Activated CD8-positive, alpha-beta T cell treated with anti-CD3 and anti-CD28 coated beads for 36 hours (primary cell): ENCODE data around the gene HELZ. TPM values are rescaled to one million over a fixed set of nuclear protein-coding genes. Genes with fewer than 3 reads are reported as not detected.

ENCODE experiments used
- ATAC-seq: fragments of 200-7000 bp; cut with Tn5 transposase; one replicate; pipeline ENCODE4 v1.10.0; 2021; ENCODE audit warnings: mild to moderate bottlenecking, moderate library complexity
- CTCF ChIA-PET: fragments of 350-600 bp; sonication (Branson Sonifier 250); formaldehyde crosslinking; loops from one replicate; lab custom pipeline; 2021; ENCODE audit warnings: antibody characterized with exemption; lab: Charles Lee
- POLR2A ChIA-PET: fragments of 350-600 bp; sonication (Branson Sonifier 250); formaldehyde crosslinking; loops from one replicate; lab custom pipeline; 2021; ENCODE audit warnings: antibody characterized with exemption; lab: Charles Lee
- DNase-seq: peaks from one replicate; pipeline ENCODE4 v3.0.0-alpha.2; 2020
- H3K27ac Mint-ChIP-seq: one replicate; pipeline ENCODE4 v1.8.0; 2021; ENCODE audit warnings: mild to moderate bottlenecking, mixed read lengths
- H3K27me3 Mint-ChIP-seq: one replicate; pipeline ENCODE4 v1.8.0; 2021; ENCODE audit warnings: mixed read lengths
- H3K36me3 Mint-ChIP-seq: one replicate; pipeline ENCODE4 v1.8.0; 2021; ENCODE audit warnings: low read depth, mixed read lengths
- H3K4me1 Mint-ChIP-seq: one replicate; pipeline ENCODE4 v1.8.0; 2021; ENCODE audit warnings: low read depth, mixed read lengths
- H3K4me3 Mint-ChIP-seq: one replicate; pipeline ENCODE4 v1.8.0; 2021; ENCODE audit warnings: mild to moderate bottlenecking, moderate library complexity, mixed read lengths
- H3K9me3 Mint-ChIP-seq: one replicate; pipeline ENCODE4 v1.8.0; 2021; ENCODE audit warnings: mixed read lengths
- CTCF ChIP-seq: fragments of 200-600 bp; IDR thresholded peaks from one replicate; pipeline ENCODE4 v1.8.0; 2022; ENCODE audit warnings: antibody characterized with exemption, mild to moderate bottlenecking
- intact Hi-C: fragments of 100-400 bp; cut with micrococcal nuclease; formaldehyde crosslinking; loops from one replicate; pipeline ENCODE4 v1.10.0; 2022
- total RNA-seq, 2 experiments: library from RNA; stranded (reverse); gene quantifications; one replicate each; pipeline ENCODE4 v1.2.3, GENCODE V29; 2021

HELZ gene
- total RNA-seq, 2 experiments from 2014 or later, result 74.4 to 74.9 TPM

GRCh38 chr17:67171560-67171959, 73.4 kb downstream of the HELZ start:
- no peak overlapping the region for H3K4me3 Mint-ChIP-seq
- ChIA-PET POLR2A (interaction anchor here (0.6 kb wide), 1 partner anchor 23 kb away, joined by 3 read pairs; no protein-coding TSS in a partner anchor), CTCF (interaction anchor here (1.0 kb wide), 1 partner anchor 18 kb away, joined by 4 read pairs; no protein-coding TSS in a partner anchor)
- H3K27ac Mint-ChIP-seq, result peak overlapping the region; percentile 3
- H3K27me3 Mint-ChIP-seq, result no peaks in the 10 kb centered on the region
- DNase-seq, result no peak
- peaks cover 23% of the 10 kb centered on the region for H3K36me3 Mint-ChIP-seq
- no peaks in the 10 kb centered on the region for H3K4me1 Mint-ChIP-seq
- ATAC-seq, result no peak
- H3K9me3 Mint-ChIP-seq, result no peaks in the 10 kb centered on the region
- intact Hi-C loops, result no loop called here
- no peak for TF ChIP-seq CTCF

GRCh38 chr17:67168496-67168895, 76.5 kb downstream of the HELZ start:
- Mint-ChIP-seq H3K27ac (no peak overlapping the region), H3K9me3 (no peaks in the 10 kb centered on the region), H3K4me1 (no peaks in the 10 kb centered on the region), H3K27me3 (no peaks in the 10 kb centered on the region), H3K4me3 (no peak overlapping the region), H3K36me3 (peaks cover 23% of the 10 kb centered on the region)
- no peak for ATAC-seq
- intact Hi-C loops, result no loop called here
- no peak for DNase-seq
- ChIA-PET CTCF (no interaction called here), POLR2A (no interaction called here)
- TF ChIP-seq CTCF, result no peak

DNA sequence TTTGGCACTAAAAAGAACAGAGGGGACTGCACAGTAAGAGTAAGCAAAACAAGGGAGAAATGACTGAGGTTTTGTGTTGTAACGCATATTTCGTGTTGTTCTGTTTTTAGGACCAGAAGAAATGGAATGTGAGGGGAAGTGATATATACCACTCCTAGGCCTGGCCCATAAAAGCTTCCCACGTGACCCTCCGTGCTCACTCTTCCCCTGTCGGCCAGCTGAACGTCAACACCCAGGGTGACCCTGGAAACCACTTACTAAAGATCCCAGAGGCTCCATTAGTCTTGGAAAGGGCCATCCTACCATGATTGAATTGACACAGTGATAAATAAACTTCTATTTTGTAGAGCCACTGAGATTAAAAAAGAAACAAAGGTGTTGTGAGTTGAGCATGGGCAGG, 79.8 kb downstream of the HELZ start:
- Mint-ChIP-seq H3K36me3 (peaks cover 19% of the 10 kb centered on the region), H3K4me3 (no peak overlapping the region), H3K27ac (no peak overlapping the region), H3K27me3 (no peaks in the 10 kb centered on the region), H3K9me3 (no peaks in the 10 kb centered on the region), H3K4me1 (no peaks in the 10 kb centered on the region)
- intact Hi-C loops, result no loop called here
- TF ChIP-seq CTCF, result no peak
- DNase-seq (no peak), ATAC-seq (no peak)
- CTCF ChIA-PET, result no interaction called here
- POLR2A ChIA-PET, result interaction anchor here (1.2 kb wide), 1 partner anchor 10 kb away, joined by 3 read pairs; no protein-coding TSS in a partner anchor

GRCh38 chr17:67164302-67164701, 80.7 kb downstream of the HELZ start:
- TF ChIP-seq CTCF, result no peak
- peaks cover 26% of the 10 kb centered on the region for H3K36me3 Mint-ChIP-seq
- H3K27me3 Mint-ChIP-seq, result no peaks in the 10 kb centered on the region
- CTCF ChIA-PET, result interaction anchor here (1.0 kb wide), 1 partner anchor 36 kb away, joined by 3 read pairs; no protein-coding TSS in a partner anchor
- no peak for DNase-seq
- H3K9me3 Mint-ChIP-seq, result no peaks in the 10 kb centered on the region
- ATAC-seq, result no peak
- peaks cover 2% of the 10 kb centered on the region for H3K4me1 Mint-ChIP-seq
- intact Hi-C loops, result no loop called here
- H3K27ac Mint-ChIP-seq, result no peak overlapping the region
- POLR2A ChIA-PET, result no interaction called here
- H3K4me3 Mint-ChIP-seq, result no peak overlapping the region

- ATAC-seq, result no peak
- Mint-ChIP-seq H3K4me1 (peaks cover 10% of the 10 kb centered on the region), H3K27me3 (no peaks in the 10 kb centered on the region), H3K36me3 (peaks cover 35% of the 10 kb centered on the region), H3K27ac (no peak overlapping the region), H3K9me3 (peaks cover 2% of the 10 kb centered on the region), H3K4me3 (no peak overlapping the region)
- intact Hi-C loops, result no loop called here
- CTCF ChIA-PET, result no interaction called here
- POLR2A ChIA-PET, result no interaction called here
- no peak for TF ChIP-seq CTCF
- no peak for DNase-seq
These were observed 82.2 kb downstream of the HELZ start for GRCh38 chr17:67162771-67163170.
